Stimulated activated naive CD8-positive, alpha-beta T cell treated with anti-CD3 and anti-CD28 coated beads, Interleukin-15, amount 100 ng/mL, for 72 hours (primary cell): ENCODE data around the gene GINS1.
"Not testable (repeated sequence)": the region's sequence is repeated elsewhere in the genome, so short reads cannot be mapped to it uniquely, and the experiment has no call there.

ENCODE experiments used
- ATAC-seq: fragments of 150-1000 bp; cut with Tn5 transposase; 2 replicates; pipeline ENCODE4 v1.10.0; 2021; ENCODE audit warnings: mild to moderate bottlenecking, moderate library complexity
- DNase-seq, 2 donors: peaks; one replicate each; pipeline ENCODE4 v3.0.0; 2021 to 2022
- H3K27ac Mint-ChIP-seq, 2 donors: one replicate each; pipeline ENCODE4 v1.8.0; 2022; ENCODE audit warnings: mild to moderate bottlenecking in 2 of 2, mixed read lengths in 2 of 2, moderate library complexity in 2 of 2
- H3K27me3 Mint-ChIP-seq: one replicate; pipeline ENCODE4 v1.8.0; 2022; ENCODE audit warnings: mixed read lengths
- H3K4me1 Mint-ChIP-seq: one replicate; pipeline ENCODE4 v1.8.0; 2022; ENCODE audit warnings: mild to moderate bottlenecking, mixed read lengths
- H3K4me3 Mint-ChIP-seq, 2 donors: one replicate each; pipeline ENCODE4 v1.8.0; 2022; ENCODE audit warnings: mild to moderate bottlenecking in 2 of 2, mixed read lengths in 2 of 2, moderate library complexity in 1 of 2
- H3K9me3 Mint-ChIP-seq, 2 donors: one replicate each; pipeline ENCODE4 v1.8.0; 2022; ENCODE audit warnings: mixed read lengths in 2 of 2

Gene GINS1

GRCh38 chr20:25473297-25473696, 65.8 kb downstream of the GINS1 start:
- H3K9me3 Mint-ChIP-seq, H3K27ac Mint-ChIP-seq, H3K27me3 Mint-ChIP-seq, DNase-seq, H3K4me1 Mint-ChIP-seq, H3K4me3 Mint-ChIP-seq, ATAC-seq: not testable (repeated sequence)

DNA sequence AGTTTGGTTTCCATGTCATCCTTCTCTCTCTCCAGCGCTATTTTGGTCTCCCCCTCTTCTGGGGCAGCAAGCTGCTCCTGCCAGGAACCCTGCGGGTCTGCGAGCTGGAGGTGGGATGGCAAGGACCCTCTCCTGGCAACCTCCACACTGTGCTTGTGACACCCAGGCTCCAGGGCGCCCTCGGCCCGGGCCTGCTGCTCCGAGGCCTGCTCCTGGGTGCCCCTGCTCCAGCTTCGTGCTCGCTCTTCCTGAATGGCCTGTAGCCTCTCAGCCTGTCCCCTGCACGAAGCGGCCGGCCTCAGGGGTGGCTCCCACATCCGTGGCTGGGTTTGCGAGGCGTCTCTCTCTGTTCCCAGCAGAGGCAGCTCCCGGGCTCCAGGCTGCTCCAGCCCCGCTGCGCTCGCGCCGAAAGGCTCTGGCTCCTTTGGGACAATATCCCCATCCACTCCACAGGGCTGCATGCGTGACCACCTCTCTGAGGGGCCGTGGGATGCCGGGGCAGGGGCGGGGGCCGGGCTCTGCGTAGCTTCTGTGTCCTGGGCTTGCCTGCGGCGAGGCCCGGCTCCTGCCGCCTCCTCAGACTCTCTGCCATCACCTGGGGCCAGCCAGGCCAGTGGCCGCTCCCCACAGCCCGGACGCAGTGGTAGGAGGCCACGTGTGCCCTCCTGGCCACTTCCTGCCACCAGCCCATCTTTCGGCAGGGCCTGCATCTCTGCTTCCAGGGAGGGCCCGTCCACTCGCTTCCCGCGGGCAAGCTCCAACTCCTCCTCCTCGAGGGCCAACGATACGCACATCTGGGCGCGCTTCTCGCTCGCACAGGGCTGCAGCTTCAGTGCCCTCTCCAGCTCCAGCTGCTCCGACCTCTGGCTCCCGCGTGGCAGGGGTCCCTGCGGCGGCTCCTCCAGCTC, 68.9 kb downstream of the GINS1 start:
- Mint-ChIP-seq H3K4me1 (no peaks in the 10 kb centered on the region), H3K27ac (no peak overlapping the region), H3K4me3 (no peak overlapping the region), H3K9me3 (no peaks in the 10 kb centered on the region), H3K27me3 (no peaks in the 10 kb centered on the region)
- DNase-seq = no peak
- no peak for ATAC-seq

- no peaks in the 10 kb centered on the region for H3K4me1 Mint-ChIP-seq
- H3K27ac Mint-ChIP-seq = no peak overlapping the region
- no peak overlapping the region for H3K4me3 Mint-ChIP-seq
- no peaks in the 10 kb centered on the region for H3K9me3 Mint-ChIP-seq
- no peaks in the 10 kb centered on the region for H3K27me3 Mint-ChIP-seq
- DNase-seq (no peak), ATAC-seq (no peak)
Observed at GRCh38 chr20:25477014-25477882, 69.8 kb downstream of the GINS1 start.

- ATAC-seq (no peak), DNase-seq (no peak)
- H3K9me3 Mint-ChIP-seq = no peaks in the 10 kb centered on the region
- H3K4me1 Mint-ChIP-seq = peaks cover 9% of the 10 kb centered on the region
- H3K27ac Mint-ChIP-seq = no peak overlapping the region
- no peak overlapping the region for H3K4me3 Mint-ChIP-seq
- H3K27me3 Mint-ChIP-seq = peaks cover 6% of the 10 kb centered on the region
Observed at GRCh38 chr20:25478889-25479568, 71.6 kb downstream of the GINS1 start.

GRCh38 chr20:25479638-25480037, 72.2 kb downstream of the GINS1 start:
- no peak for DNase-seq
- H3K4me1 Mint-ChIP-seq = peaks cover 15% of the 10 kb centered on the region
- H3K27me3 Mint-ChIP-seq = peaks cover 8% of the 10 kb centered on the region
- no peaks in the 10 kb centered on the region for H3K9me3 Mint-ChIP-seq
- no peak overlapping the region for H3K4me3 Mint-ChIP-seq
- H3K27ac Mint-ChIP-seq = no peak overlapping the region
- ATAC-seq = no peak

GRCh38 chr20:25480156-25480555, 72.7 kb downstream of the GINS1 start:
- peaks cover 8% of the 10 kb centered on the region for H3K27me3 Mint-ChIP-seq
- no peaks in the 10 kb centered on the region for H3K9me3 Mint-ChIP-seq
- no peak overlapping the region for H3K4me3 Mint-ChIP-seq
- DNase-seq = no peak
- H3K27ac Mint-ChIP-seq = no peak overlapping the region
- peaks cover 21% of the 10 kb centered on the region for H3K4me1 Mint-ChIP-seq
- ATAC-seq = no peak

- DNase-seq (no peak), ATAC-seq (no peak)
- Mint-ChIP-seq H3K9me3 (no peaks in the 10 kb centered on the region), H3K27me3 (peaks cover 8% of the 10 kb centered on the region), H3K4me3 (no peak overlapping the region), H3K4me1 (peaks cover 27% of the 10 kb centered on the region), H3K27ac (no peak overlapping the region)
Observed at GRCh38 chr20:25480797-25481196, 73.3 kb downstream of the GINS1 start.

GRCh38 chr20:25481235-25481917, 73.9 kb downstream of the GINS1 start:
- H3K27me3 Mint-ChIP-seq = peaks cover 8% of the 10 kb centered on the region
- H3K27ac Mint-ChIP-seq = no peak overlapping the region
- no peak overlapping the region for H3K4me3 Mint-ChIP-seq
- peaks cover 33% of the 10 kb centered on the region for H3K4me1 Mint-ChIP-seq
- DNase-seq (no peak), ATAC-seq (no peak)
- no peaks in the 10 kb centered on the region for H3K9me3 Mint-ChIP-seq

DNA sequence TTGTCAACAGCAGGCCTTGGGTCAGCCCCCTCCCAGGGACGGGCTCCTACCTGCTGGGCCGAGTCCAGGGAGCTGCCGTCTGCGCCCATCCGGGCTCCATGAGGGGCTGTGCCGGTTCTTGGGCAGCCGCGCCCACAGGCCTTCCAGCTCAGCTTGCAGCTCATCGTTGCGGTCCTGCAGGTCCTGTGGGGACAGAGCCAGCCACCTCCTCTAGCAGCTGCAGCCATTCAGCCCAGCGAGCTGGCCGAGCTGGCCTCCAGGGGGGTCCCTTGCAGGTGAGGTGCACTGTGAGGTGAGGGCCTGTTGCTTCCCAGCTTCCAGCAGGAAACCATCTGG, 74.4 kb downstream of the GINS1 start:
- Mint-ChIP-seq H3K9me3 (no peaks in the 10 kb centered on the region), H3K4me1 (peaks cover 38% of the 10 kb centered on the region), H3K4me3 (no peak overlapping the region), H3K27me3 (peaks cover 8% of the 10 kb centered on the region), H3K27ac (no peak overlapping the region)
- DNase-seq = no peak
- ATAC-seq = no peak

DNA sequence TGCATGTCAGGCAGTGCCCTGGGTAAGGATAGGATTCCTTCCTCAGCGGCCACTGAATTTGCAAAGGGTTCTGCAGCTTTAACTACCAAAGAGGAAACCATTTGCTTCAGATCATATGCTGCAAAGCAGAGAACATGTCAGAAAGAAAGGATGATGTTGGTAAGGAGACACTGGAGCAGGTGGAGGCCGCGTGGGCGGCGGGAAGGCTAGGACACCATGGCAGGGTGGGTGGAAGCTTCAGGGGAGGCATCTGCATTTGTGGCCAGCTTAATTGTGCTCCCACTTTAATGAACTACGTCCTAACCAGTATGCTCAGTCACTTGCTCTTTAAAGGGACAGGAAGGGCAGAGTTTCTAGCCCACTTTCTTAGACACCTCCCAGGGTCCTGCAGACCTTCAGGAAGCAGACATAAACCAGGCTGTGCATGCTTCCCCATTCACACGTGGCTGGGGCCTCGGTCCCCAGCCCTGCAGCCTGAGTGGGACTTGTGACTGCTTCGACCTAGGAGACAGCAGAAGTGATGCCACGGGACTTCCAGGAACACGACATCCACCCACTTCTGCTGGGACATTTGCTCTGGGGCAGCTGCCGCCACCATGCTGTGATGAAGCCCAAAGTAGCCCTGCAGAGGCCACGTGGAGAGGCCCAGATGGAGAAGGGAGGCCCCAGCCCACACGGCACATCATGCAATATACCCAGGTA, 76.1 kb downstream of the GINS1 start:
- Mint-ChIP-seq H3K27me3 (peaks cover 8% of the 10 kb centered on the region), H3K9me3 (no peaks in the 10 kb centered on the region), H3K4me3 (no peak overlapping the region), H3K4me1 (peaks cover 40% of the 10 kb centered on the region), H3K27ac (no peak overlapping the region)
- ATAC-seq = no peak
- DNase-seq = no peak

- DNase-seq (no peak), ATAC-seq (no peak)
- H3K27me3 Mint-ChIP-seq = peaks cover 8% of the 10 kb centered on the region
- peak overlapping the region in 1 of 2 donors; percentile 87 for H3K27ac Mint-ChIP-seq
- peak overlapping the region in 1 of 2 donors; percentile 18 for H3K4me3 Mint-ChIP-seq
- no peaks in the 10 kb centered on the region for H3K9me3 Mint-ChIP-seq
- peaks cover 40% of the 10 kb centered on the region for H3K4me1 Mint-ChIP-seq
Observed at GRCh38 chr20:25484224-25484846, 76.9 kb downstream of the GINS1 start.

GRCh38 chr20:25484911-25485511, 77.5 kb downstream of the GINS1 start:
- H3K9me3 Mint-ChIP-seq = no peaks in the 10 kb centered on the region
- H3K4me3 Mint-ChIP-seq = peak overlapping the region; percentile 18 to 57
- ATAC-seq (no peak), DNase-seq (no peak)
- H3K27ac Mint-ChIP-seq = peak overlapping the region in 1 of 2 donors; percentile 87
- H3K27me3 Mint-ChIP-seq = peaks cover 8% of the 10 kb centered on the region
- peaks cover 40% of the 10 kb centered on the region for H3K4me1 Mint-ChIP-seq

DNA sequence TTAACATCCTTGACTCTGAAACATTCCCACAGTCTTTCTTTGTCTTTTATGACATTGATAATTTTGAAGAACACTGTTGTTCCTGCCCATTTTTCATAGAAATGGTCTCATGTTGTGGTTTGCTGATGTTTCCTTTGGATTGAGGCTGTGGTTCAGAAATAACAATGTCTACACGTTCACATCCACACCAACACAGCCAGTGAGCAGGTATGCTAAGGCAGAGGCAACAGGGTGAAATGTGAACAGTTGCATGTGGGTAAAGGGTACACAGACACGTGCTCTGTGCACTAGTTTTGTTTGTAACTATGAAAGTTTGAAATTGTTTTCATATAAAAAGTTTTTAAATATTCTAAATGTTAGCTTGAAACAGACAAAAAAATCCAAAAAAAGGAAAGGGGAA, 78.4 kb downstream of the GINS1 start:
- Mint-ChIP-seq H3K9me3 (no peaks in the 10 kb centered on the region), H3K27ac (no peak overlapping the region)

GRCh38 chr20:25486377-25486776, 78.9 kb downstream of the GINS1 start:
- peak overlapping the region in 1 of 2 donors; percentile 4 for H3K4me3 Mint-ChIP-seq
- ATAC-seq (no peak), DNase-seq (no peak)
- peaks cover 40% of the 10 kb centered on the region for H3K4me1 Mint-ChIP-seq
- H3K27ac Mint-ChIP-seq = no peak overlapping the region
- peaks cover 8% of the 10 kb centered on the region for H3K27me3 Mint-ChIP-seq
- no peaks in the 10 kb centered on the region for H3K9me3 Mint-ChIP-seq

More for the DNA sequence above, 78.4 kb downstream of the GINS1 start:
- peaks cover 40% of the 10 kb centered on the region for H3K4me1 Mint-ChIP-seq
- H3K4me3 Mint-ChIP-seq = no peak overlapping the region
- H3K27me3 Mint-ChIP-seq = peaks cover 8% of the 10 kb centered on the region
- DNase-seq (no peak), ATAC-seq (no peak)
